ENCODE measurements around the gene OVOL1.
"Not testable (repeated sequence)": the region's sequence is repeated elsewhere in the genome, so short reads cannot be mapped to it uniquely, and the experiment has no call there.

OVOL1 gene

DNA sequence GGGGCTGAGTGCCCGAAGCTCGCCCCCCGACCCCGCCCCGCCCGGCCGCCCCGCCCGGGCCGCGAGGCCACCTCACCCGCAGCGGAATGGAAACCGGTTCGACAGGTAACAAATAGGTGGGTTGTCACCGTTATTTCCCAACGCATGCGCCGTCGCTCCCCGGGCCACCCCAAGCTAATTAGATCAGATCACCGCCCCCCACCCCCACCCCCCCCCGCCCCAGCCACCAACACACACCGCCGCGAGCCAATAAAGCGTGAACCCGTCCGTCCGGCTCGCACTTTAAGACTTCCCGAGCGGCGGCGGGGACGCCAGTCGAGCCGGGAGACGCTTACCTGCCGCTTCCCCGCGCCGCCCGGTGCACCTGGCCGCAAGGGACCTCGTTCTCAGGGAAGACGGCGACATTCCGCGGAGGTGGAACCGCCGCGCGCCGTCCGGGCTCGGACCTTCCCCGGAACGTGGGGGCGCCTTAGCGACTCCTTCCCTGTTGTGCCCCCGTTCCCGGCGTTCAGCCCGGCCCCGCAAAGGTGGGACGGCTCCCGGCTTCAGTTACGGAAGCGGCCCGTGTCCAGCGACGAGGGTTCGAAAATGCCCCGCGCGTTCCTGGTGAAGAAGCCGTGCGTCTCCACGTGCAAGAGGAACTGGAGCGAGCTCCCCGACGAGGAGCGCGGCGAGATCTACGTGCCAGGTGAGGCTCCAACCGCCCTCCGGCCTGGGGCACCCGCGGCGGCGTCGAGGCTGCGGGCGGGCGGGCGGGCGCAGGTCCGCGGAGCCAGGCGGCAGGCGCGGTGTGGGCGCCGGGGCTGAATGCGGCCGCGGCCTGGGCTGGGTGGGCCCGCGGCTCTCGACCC, at the start of gene OVOL1:
OVOL1 (plus strand) TSS at position 278 of the 851 bp plus-strand sequence; CDS start at position 589, 311 bp downstream.
- DNase-seq (ENCODE audit: low read depth in 2 of 2): no peak

DNA sequence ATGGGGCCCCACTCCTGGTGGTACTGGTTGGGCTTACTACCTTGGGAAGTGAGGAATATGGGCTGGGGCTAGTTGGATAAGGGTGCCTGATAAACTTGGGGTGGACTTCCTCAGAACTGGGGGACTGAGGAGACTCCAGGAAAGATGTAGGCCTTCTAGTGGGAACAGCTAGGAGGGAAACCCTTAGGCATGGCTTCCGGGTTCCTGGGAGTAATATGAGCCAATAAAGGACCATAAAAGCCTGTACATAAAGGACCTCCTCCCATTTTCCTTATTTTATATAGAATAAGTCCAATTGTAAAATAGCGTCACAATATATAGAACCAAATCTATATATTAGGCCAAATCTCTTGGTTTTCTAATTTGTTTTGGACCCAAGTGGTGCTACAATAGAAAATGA, 47.8 kb upstream of the OVOL1 start:
- no peak for DNase-seq (ENCODE audit: low read depth in 2 of 2)

GRCh38 chr11:65741185-65741584, 45.7 kb upstream of the OVOL1 start:
- no peak for DNase-seq (ENCODE audit: low read depth in 2 of 2)

GRCh38 chr11:65742353-65742752, 44.5 kb upstream of the OVOL1 start:
- DNase-seq (ENCODE audit: low read depth in 2 of 2): no peak

DNA sequence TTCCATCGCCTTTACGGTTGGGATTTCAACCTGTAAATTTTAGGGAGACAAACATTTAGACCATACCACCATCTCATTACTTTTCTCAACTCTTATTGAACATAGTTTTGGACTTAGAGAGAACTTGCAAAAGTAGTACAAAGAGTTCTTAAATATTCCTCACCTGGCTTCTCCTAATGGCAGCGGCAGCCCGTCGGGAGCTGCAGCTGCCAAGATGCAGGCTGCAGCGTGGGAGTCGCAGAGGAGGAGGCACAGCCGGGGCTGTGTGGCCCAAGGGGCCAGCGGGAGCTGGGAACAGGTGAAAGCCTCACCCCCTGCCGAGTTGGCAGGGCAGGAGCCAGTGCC, 43.2 kb upstream of the OVOL1 start:
- no peak for DNase-seq (ENCODE audit: low read depth in 2 of 2)

DNA sequence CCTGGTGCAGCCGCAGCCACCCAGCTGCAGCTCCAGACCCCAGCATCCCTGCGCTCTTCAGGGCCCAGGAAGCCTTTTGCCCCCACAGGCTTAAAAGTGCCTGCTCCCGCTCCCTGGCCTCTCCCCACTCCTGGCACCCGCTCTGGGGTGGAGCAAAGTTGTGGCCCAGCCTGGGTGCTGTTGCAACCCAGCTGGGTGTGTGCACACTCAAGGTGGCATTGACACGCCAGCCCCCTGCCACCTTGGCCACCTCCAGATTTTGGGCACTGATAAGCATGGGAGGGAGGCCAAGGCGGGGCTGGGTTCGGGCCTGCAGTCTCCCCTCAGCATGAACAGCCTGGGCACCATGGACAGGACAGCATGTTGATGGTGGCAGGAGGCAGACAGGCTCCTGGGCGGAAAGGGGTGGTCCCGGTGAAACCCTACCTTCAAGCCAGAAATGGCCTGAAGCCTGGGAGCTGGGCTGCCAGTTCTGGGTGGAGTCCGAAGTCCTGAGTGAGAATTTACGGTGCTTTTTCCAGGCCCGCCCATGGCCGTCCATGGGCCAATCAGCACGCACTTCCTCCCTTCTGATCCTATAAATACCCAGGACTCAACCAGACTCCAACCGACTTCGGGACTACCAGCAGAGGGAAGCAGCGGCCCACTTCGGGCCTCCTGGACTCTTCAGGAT, 42.7 kb upstream of the OVOL1 start:
- peak in 1 of 2 donors; percentile 13 for DNase-seq (ENCODE audit: low read depth in 2 of 2)

- no peak for DNase-seq (ENCODE audit: low read depth in 2 of 2)
Observed at GRCh38 chr11:65744699-65745042, 42.2 kb upstream of the OVOL1 start.

GRCh38 chr11:65745049-65745448, 41.8 kb upstream of the OVOL1 start:
- DNase-seq (ENCODE audit: low read depth in 2 of 2): no peak

DNA sequence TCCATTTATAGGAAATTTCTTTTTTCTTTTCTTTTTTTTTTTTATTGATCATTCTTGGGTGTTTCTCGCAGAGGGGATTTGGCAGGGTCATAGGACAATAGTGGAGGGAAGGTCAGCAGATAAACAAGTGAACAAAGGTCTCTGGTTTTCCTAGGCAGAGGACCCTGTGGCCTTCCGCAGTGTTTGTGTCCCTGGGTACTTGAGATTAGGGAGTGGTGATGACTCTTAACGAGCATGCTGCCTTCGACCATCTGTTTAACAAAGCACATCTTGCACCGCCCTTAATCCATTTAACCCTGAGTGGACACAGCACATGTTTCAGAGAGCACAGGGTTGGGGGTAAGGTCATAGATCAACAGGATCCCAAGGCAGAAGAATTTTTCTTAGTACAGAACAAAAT, 24.7 kb upstream of the OVOL1 start:
- not testable (repeated sequence) for DNase-seq (ENCODE audit: low read depth in 2 of 2)

- not testable (repeated sequence) for DNase-seq (ENCODE audit: low read depth in 2 of 2)
Observed at GRCh38 chr11:65762816-65763215, 24.0 kb upstream of the OVOL1 start.

GRCh38 chr11:65764434-65764833, 22.4 kb upstream of the OVOL1 start:
- no peak for DNase-seq (ENCODE audit: low read depth in 2 of 2)

DNA sequence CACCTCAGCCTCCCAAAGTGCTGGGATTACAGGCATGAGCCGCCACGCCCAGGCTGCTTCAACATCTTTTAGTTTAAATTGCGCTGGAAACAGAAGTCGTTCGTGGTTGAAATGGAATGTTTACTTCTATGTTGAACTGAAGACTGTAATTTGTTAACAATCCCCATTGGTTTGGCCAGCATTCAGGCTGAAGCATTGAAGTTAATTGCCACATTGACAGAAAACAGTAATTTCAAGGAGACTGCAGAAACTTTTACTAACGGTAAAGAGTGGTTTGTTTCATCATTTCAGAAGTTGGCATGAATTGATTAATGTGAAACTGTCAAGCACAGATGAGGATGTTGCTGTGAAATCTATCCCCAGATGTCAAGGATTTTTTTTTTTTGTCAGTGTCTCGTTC, 20.3 kb upstream of the OVOL1 start:
- no peak for DNase-seq (ENCODE audit: low read depth in 2 of 2)

DNA sequence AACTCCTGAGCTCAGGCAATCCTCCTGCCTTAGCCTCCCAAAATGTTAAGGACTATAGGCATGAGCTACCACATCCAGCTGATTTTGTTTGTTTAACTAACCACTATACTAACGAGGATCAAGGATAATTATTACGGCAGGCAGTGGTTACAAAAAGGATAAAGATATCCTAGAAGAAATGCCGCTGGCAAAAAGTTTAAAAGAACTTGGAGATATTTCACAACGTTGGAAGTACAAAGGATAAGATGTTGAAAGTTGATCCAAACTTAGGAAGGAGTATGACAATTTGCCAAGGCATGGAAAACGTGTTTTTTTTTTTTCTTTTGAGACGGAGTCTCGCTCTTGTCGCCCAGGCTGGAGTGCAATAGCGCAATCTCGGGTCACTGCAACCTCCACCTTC, 19.5 kb upstream of the OVOL1 start:
- DNase-seq (ENCODE audit: low read depth in 2 of 2): no peak

GRCh38 chr11:65767806-65768205, 19.1 kb upstream of the OVOL1 start:
- DNase-seq (ENCODE audit: low read depth in 2 of 2): not testable (repeated sequence)

DNA sequence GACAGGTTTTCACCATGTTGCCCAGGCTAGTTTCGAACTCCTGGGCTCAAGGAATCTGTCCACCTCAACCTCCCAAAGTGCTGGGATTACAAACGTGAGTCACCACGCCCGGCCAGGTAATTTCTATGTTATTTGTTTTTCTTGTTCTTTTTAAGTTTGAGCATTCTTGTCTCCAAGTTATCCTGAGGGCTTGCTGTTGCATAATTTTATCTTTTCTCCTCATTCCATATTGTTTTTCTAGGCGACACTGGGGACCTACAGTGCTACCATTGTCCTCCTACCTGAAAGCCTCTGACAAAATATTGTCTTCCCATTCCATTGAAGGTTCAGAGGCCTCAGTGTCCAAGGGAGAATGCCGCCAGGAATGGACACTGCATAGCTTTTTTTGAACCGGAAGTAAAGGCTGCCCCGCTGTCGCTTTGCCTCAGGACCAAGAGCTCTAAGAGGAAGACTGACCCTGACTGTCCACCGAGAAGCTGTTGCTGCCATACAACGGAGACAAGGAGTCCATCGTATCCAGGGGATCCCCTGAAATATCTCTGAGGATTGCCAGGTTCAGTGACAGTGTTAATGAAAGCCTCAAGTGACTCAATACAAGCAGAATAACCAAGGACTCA, 15.8 kb upstream of the OVOL1 start:
- no peak for DNase-seq (ENCODE audit: low read depth in 2 of 2)

GRCh38 chr11:65771589-65772112, 15.2 kb upstream of the OVOL1 start:
- DNase-seq (ENCODE audit: low read depth in 2 of 2): no peak

GRCh38 chr11:65773784-65774411, 13.0 kb upstream of the OVOL1 start:
- DNase-seq (ENCODE audit: low read depth in 2 of 2): no peak

DNA sequence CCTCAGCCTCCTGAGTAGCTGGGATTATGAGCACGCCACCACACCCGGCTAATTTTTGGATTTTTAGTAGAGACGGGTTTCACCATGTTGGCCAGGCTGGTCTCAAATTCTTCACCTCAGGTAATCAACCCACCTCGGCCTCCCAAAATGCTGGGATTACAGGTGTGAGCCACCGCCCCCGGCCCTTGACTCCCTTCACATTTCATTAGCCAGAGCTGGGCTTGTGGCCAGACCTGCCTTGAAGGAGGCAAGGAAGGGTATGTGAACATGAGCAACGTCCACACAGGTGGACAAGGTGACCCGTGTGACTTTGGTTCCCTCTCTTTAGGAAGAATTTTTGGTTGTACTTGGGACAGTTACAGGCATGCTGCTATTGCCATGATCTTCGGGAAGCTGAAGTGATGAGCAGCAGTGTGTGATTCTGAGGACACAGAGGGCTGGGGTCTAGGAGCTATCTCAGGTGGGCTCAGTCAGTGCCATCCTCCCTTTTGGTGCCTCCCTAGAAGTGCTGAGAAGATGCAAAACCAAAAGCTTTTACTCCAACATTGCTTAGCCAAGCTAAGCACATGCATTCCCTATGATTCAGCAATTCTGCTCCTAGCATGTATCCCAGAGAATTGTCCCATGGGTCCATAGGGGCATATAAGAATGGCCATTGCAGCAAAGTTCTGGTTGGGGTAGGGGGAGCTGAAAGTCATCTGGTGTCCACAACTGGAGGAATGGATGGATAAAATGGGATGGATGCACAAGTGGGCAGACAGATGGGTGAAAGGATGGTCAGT, 12.1 kb upstream of the OVOL1 start:
- no peak for DNase-seq (ENCODE audit: low read depth in 2 of 2)

DNA sequence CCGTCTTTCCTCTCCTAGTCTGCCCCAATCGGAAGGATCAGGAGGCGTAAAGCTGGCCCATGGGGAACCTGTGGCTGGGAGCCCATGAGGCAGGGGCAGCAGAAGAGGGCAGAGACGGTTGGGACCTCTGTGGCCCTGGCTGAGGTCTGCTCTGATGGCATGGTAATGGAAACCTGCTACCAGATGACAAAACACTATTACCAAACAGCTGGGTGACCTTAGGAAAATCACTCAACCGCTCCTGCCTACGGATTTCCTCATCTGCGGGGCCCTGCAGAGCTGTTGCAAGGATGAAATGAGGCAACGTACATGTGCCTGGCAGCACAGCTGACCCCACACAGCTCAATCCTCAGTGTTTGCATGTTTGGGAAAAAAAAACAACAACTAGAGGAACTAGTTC, 10.7 kb upstream of the OVOL1 start:
- no peak for DNase-seq (ENCODE audit: low read depth in 2 of 2)

GRCh38 chr11:65776710-65777141, 10.1 kb upstream of the OVOL1 start:
- no peak for DNase-seq (ENCODE audit: low read depth in 2 of 2)

- no peak for DNase-seq (ENCODE audit: low read depth in 2 of 2)
Observed at GRCh38 chr11:65777241-65777640, 9.6 kb upstream of the OVOL1 start.
